LNCAP (cell line): Measurements from ENCODE around the gene PDE4D.

ENCODE experiments used
- CTCF ChIP-seq: fragments of 450-650 bp; IDR thresholded peaks from 2 replicates; pipeline ENCODE4 v1.5.1; 2017; ENCODE audit warnings: mild to moderate bottlenecking

The PDE4D gene

GRCh38 chr5:59354811-59355210 lies 538.7 kb downstream of the PDE4D start:
- TF ChIP-seq CTCF: no peak

DNA sequence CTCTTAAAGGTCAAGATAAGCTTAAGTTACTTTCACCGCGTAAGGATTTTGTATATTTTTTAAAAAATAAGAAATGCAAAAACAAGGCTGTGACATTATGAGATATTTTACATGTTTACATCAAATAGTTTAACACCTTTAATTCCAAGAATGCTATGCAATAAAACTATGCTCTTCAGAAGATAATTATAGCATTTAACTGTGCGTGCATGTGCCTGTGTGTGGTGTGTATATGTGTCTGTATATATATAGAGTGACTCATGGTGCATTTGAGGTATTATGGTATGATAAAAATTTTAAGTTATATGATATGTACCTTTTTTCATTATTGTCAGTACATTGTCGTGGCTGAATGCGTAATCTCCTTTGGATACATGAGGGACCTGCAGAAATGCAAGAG lies 539.3 kb downstream of the PDE4D start:
- TF ChIP-seq CTCF: no peak

GRCh38 chr5:59351076-59351794 lies 542.3 kb downstream of the PDE4D start:
- TF ChIP-seq CTCF: no peak; the same call in 1 of the 2 replicates

DNA sequence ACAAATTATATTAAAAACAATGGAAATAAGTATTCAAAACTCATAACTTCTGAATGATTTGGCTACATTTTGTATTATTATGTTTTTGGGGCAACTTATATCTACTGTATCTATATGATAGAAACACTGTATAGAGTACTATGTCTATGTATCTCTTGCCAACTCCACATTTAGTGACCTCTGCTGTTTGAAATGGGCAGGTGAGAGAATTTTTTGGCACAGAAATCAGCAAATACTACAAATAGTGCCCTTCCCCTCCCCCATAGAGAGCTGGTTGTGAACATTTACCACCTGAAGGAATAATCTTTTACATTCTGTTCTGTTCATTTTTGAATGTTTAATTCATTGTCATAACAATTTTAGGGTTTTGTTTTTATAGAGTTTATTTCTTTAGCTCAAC lies 545.3 kb downstream of the PDE4D start:
- TF ChIP-seq CTCF: peak; percentile 50

DNA sequence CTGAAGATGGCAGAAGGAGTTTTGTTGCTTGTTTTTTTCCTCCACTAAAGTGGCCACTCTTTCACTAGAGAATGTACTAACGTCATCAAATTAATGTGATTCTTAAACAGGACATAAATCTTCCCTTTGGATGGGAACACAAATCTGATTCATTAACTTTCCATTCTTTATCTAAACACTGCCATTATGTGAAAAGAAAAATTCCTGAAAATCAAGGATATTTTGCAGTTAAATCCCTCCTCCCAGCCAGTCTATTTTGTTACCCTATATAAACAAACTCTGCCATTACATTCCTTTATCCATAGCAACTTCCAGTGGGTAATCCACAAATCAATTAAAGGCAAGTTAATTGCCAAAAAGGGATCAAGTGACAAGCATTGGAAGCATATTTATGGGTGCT lies 546.5 kb downstream of the PDE4D start:
- no peak for TF ChIP-seq CTCF

GRCh38 chr5:59346514-59346913 lies 547.0 kb downstream of the PDE4D start:
- no peak for TF ChIP-seq CTCF

DNA sequence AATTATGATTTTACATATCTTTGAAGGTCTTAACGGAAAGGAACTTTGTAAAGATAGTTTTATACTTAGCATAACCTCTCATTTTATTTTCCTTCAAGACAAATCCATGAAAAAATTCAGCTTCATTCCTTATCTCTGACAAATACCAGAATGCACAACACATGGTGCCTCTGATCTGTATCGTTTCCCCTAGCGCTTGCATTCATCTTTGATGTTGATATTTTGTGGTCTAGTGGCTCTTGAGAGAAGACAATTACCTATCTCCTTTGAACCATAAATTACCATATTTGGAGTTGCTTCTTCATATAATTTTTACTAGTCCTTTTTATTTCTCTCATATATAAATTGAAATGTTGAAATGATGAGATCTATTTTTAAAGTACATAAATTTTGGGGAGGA lies 551.3 kb downstream of the PDE4D start:
- TF ChIP-seq CTCF: no peak

GRCh38 chr5:59341760-59342159 lies 551.8 kb downstream of the PDE4D start:
- no peak for TF ChIP-seq CTCF
